GM18499 (cell line): ENCODE results near the gene USP34.
A peak's percentile ranks its signal among the peaks of the same experiment; 100 is the strongest.
"Not testable (repeated sequence)": the region's sequence is repeated elsewhere in the genome, so short reads cannot be mapped to it uniquely, and the experiment has no call there.

Source experiments
- ATAC-seq: cut with Tn5 transposase; IDR thresholded peaks from one replicate; pipeline ENCODE4 v1.9.1; 2021; ENCODE audit warnings: moderate number of reproducible peaks; ENCODE audit not compliant: insufficient read depth, unreplicated experiment

USP34 gene

GRCh38 chr2:61196671-61197070, 274.2 kb downstream of the USP34 start:
- ATAC-seq, result no peak

GRCh38 chr2:61194646-61195045, 276.2 kb downstream of the USP34 start:
- ATAC-seq, result not testable (repeated sequence)

- ATAC-seq, result no peak
Measured at GRCh38 chr2:61193670-61194561, 277.0 kb downstream of the USP34 start.

- ATAC-seq, result no peak
Measured at GRCh38 chr2:61187085-61187484, 283.8 kb downstream of the USP34 start.

GRCh38 chr2:61185231-61185728, 285.6 kb downstream of the USP34 start:
- no peak for ATAC-seq

- ATAC-seq, result no peak
Measured at GRCh38 chr2:61184263-61184662, 286.6 kb downstream of the USP34 start.

- ATAC-seq, result no peak
Measured at GRCh38 chr2:61183795-61184194, 287.1 kb downstream of the USP34 start.

DNA sequence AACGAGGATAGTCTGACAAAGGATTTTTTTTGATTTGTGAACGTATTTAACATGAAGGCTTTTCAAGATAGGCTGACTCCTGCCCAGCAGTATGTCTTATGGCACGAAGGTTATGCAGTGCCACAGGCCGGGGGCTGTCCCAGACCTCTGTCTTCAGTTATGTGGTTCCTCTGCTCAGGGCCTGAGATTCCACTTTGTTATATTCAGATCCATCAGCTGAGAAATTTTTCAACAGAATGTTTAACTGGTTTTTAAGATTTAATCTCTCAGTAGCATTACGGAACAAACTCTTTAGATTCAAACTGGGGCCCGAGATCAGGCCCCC, 288.9 kb downstream of the USP34 start:
- ATAC-seq, result no peak

GRCh38 chr2:61181382-61182058, 289.4 kb downstream of the USP34 start:
- ATAC-seq, result no peak

DNA sequence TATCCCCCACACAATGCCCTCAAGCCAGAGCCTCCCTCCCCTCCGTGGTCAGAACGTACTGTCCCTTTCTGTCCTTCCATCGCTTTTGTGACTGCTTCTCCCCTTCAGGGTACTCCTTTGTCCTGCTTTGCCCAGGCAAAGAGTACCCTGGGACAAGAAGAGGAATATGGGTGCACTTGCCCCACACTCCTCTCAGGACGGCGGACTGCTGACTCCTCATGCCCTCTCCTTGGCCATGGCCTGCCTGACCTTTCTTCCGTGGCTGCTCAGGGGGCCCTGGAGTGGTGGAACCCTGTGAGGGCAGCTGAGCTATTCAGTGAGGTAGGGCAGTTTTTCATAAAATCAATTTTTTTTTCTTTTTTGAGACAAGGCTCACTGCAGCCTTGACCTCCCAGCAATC, 290.2 kb downstream of the USP34 start:
- no peak for ATAC-seq

GRCh38 chr2:61179701-61180639, 290.9 kb downstream of the USP34 start:
- ATAC-seq, result no peak

- no peak for ATAC-seq
Measured at GRCh38 chr2:61178603-61179545, 292.0 kb downstream of the USP34 start.

GRCh38 chr2:61177727-61178549, 292.9 kb downstream of the USP34 start:
- peak; percentile 7 for ATAC-seq

- peak; percentile 42 for ATAC-seq
Measured at GRCh38 chr2:61176755-61177726, 293.8 kb downstream of the USP34 start.

DNA sequence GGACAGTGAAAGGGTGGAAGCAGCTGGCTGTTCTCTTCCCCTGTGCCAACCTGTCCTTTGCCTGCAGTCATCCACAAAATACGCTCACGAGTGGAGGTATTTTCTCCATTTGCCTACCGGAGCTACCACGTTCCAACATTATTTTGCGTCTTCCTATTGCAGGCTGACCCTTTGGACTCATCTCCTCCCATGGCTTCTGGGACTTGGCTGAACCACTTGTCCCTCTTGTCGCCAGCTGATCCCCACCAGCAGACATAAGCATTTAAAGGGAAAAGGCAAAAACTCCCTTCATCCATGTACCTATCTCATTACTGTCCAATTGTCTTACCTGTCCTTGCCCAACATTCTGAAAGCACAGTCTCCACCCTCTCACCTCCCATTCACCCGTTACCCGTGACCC, 295.9 kb downstream of the USP34 start:
- no peak for ATAC-seq

DNA sequence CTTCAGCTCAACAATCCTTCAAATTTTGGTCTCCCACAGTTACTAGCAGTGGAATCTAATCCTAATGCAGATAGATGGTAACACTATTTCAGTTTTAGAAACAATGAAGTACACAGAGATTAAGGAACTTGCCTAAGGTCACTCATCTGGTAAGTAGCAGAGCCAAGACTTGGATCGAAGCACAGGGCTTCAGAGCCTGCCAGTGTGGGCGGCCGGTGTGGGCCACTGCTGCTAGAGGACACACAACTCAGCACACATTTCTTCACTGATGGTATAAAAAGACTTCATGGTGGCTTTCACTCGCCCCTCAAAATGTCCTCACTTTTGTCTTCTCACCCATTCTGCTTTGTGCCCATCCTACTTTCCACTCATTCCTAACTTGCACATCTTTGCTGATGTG, 297.8 kb downstream of the USP34 start:
- no peak for ATAC-seq

DNA sequence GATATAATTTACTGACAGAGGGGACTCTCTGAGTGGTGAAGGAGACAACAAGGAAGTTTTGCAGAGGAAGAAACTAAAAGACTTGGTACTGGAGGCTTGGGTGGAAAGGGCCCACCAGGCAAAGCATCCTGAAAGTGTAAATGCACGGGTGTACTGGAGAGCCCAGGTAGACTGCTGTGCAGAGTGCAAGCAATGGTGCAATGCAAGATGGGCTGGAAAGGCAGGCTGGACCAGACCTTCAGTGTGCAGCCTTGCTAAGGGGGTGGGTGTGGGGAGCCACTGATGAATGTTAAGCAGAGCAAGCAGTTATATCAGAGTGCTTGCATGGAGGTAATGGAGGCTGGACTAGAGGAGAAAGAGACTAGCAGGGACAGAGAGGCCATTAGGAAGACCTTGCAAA, 298.2 kb downstream of the USP34 start:
- ATAC-seq, result no peak
